ENCODE results near the gene PIK3CB. TPM values are rescaled to one million over a fixed set of nuclear protein-coding genes. Genes with fewer than 3 reads are reported as not detected.

The PIK3CB gene
- total and polyA plus RNA-seq, 7 donors, result 5.8 to 46.3 (median 18.1) TPM

GRCh38 chr3:138774529-138775253 is 60.0 kb downstream of the PIK3CB start:
- DNase-seq, result no peak
- no peaks in the 10 kb centered on the region for H3K36me3 ChIP-seq (ENCODE audit: insufficient read depth in 1 of 2, low read depth in 1 of 2)
- peak overlapping the region; percentile 14 for H3K4me3 ChIP-seq
- peak overlapping the region; percentile 83 for H3K27ac ChIP-seq
- ATAC-seq, result peak; percentile 97 to 98 (median 98)
- no peaks in the 10 kb centered on the region for H3K27me3 ChIP-seq (ENCODE audit: insufficient read depth in 3 of 3, low read length in 2 of 3)
- H3K4me1 ChIP-seq, result peaks cover 25% of the 10 kb centered on the region
- intact Hi-C loops (cut with DNase I), result loop anchor here in 1 of 2 donors (5.0 kb wide), 1 partner anchor 58 kb away; the partner anchor contains the start of gene PIK3CB
- no peak for TF ChIP-seq CTCF (IDR thresholded peaks at IDR 0.05)
- no peaks in the 10 kb centered on the region for H3K9me3 ChIP-seq

GRCh38 chr3:138771585-138771984 is 63.1 kb downstream of the PIK3CB start:
- Histone ChIP-seq H3K27me3 (ENCODE audit: insufficient read depth in 3 of 3, low read length in 2 of 3) (no peaks in the 10 kb centered on the region), H3K4me1 (peaks cover 25% of the 10 kb centered on the region), H3K36me3 (ENCODE audit: insufficient read depth in 1 of 2, low read depth in 1 of 2) (peaks cover 0 to 10% of the 10 kb centered on the region in 2 donors), H3K4me3 (no peak overlapping the region), H3K27ac (no peak overlapping the region), H3K9me3 (no peaks in the 10 kb centered on the region)
- no peak for TF ChIP-seq CTCF (IDR thresholded peaks at IDR 0.05)
- 92 to 98% (median 97%) methylated on average over 2 of the region's 2 CpGs for WGBS, 3 donors
- DNase-seq, result no peak
- intact Hi-C loops (cut with DNase I), result no loop called here
- no peak for ATAC-seq

GRCh38 chr3:138769616-138770015 is 65.1 kb downstream of the PIK3CB start:
- H3K4me3 ChIP-seq, result no peak overlapping the region
- DNase-seq, result no peak
- intact Hi-C loops (cut with DNase I), result no loop called here
- H3K36me3 ChIP-seq (ENCODE audit: insufficient read depth in 1 of 2, low read depth in 1 of 2), result peaks cover 0 to 10% of the 10 kb centered on the region in 2 donors
- no peaks in the 10 kb centered on the region for H3K9me3 ChIP-seq
- ATAC-seq, result no peak
- TF ChIP-seq CTCF (IDR thresholded peaks at IDR 0.05), result no peak
- peaks cover 10% of the 10 kb centered on the region for H3K4me1 ChIP-seq
- no peak overlapping the region for H3K27ac ChIP-seq
- H3K27me3 ChIP-seq (ENCODE audit: insufficient read depth in 3 of 3, low read length in 2 of 3), result no peaks in the 10 kb centered on the region

GRCh38 chr3:138768946-138769345 is 65.8 kb downstream of the PIK3CB start:
- H3K9me3 ChIP-seq, result no peaks in the 10 kb centered on the region
- H3K4me3 ChIP-seq, result no peak overlapping the region
- WGBS, 3 donors, result 61 to 78% (median 63%) methylated on average over 5 of the region's 5 CpGs
- ATAC-seq (no peak), DNase-seq (no peak)
- no peak overlapping the region for H3K27ac ChIP-seq
- peaks cover 0 to 10% of the 10 kb centered on the region in 2 donors for H3K36me3 ChIP-seq (ENCODE audit: insufficient read depth in 1 of 2, low read depth in 1 of 2)
- intact Hi-C loops (cut with DNase I), result no loop called here
- H3K4me1 ChIP-seq, result peaks cover 4% of the 10 kb centered on the region
- no peak for TF ChIP-seq CTCF (IDR thresholded peaks at IDR 0.05)
- no peaks in the 10 kb centered on the region for H3K27me3 ChIP-seq (ENCODE audit: insufficient read depth in 3 of 3, low read length in 2 of 3)

GRCh38 chr3:138768125-138768524 is 66.6 kb downstream of the PIK3CB start:
- peak in 1 of 4 donors; percentile 20 for ATAC-seq
- no peak for TF ChIP-seq CTCF (IDR thresholded peaks at IDR 0.05)

More at GRCh38 chr3:138768125-138768524, 66.6 kb downstream of the PIK3CB start:
- no peak overlapping the region for H3K4me3 ChIP-seq
- H3K9me3 ChIP-seq, result no peaks in the 10 kb centered on the region
- peaks cover 0 to 10% of the 10 kb centered on the region in 2 donors for H3K36me3 ChIP-seq (ENCODE audit: insufficient read depth in 1 of 2, low read depth in 1 of 2)
- no peaks in the 10 kb centered on the region for H3K27me3 ChIP-seq (ENCODE audit: insufficient read depth in 3 of 3, low read length in 2 of 3)
- H3K27ac ChIP-seq, result no peak overlapping the region
- no peak for DNase-seq
- intact Hi-C loops (cut with DNase I), result no loop called here
- 98 to 100% (median 100%) methylated on average over 1 of the region's 1 CpG for WGBS, 3 donors
- H3K4me1 ChIP-seq, result no peaks in the 10 kb centered on the region

Measured in psoas muscle (tissue), 8 donors.